ENCODE measurements around the gene RSPO4. TPM values are rescaled to one million over a fixed set of nuclear protein-coding genes. Genes with fewer than 3 reads are reported as not detected.

The RSPO4 gene
- total and polyA plus RNA-seq, 9 donors, result 0.04 to 0.53 (median 0.31) TPM; not detected in 4

DNA sequence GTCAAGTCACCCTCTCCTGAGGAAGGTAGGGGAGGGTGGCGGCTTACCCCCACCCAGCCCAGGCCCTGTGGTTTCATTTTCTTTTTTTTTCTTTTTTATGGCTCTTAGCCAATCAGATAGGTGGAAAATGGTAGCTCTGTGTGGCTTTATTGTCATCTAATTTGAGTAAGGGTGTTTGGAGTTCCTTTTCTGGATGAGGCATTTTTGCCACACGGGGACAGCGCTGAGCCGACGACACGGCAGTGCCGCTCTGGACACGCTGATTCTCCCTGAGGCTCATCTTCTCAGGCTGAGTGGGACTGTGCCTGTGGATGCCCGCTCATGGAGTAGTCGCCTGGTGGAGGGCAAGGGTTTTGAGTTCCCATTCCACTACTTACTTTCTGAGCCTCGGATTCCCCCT, 48.4 kb downstream of the RSPO4 start:
- DNase-seq, result no peak
- 30 to 42% (median 34%) methylated on average over 11 of the region's 11 CpGs for WGBS, 3 donors
- Histone ChIP-seq H3K4me3 (no peak overlapping the region), H3K9me3 (no peaks in the 10 kb centered on the region), H3K4me1 (ENCODE audit: insufficient read depth) (no peaks in the 10 kb centered on the region), H3K36me3 (no peaks in the 10 kb centered on the region), H3K27me3 (no peaks in the 10 kb centered on the region), H3K27ac (no peak overlapping the region)
- intact Hi-C loops (cut with DNase I), result loop anchor here in 1 of 4 donors (10.0 kb wide), 1 partner anchor 79 kb away; no protein-coding TSS in a partner anchor
- TF ChIP-seq, protein P1, sequence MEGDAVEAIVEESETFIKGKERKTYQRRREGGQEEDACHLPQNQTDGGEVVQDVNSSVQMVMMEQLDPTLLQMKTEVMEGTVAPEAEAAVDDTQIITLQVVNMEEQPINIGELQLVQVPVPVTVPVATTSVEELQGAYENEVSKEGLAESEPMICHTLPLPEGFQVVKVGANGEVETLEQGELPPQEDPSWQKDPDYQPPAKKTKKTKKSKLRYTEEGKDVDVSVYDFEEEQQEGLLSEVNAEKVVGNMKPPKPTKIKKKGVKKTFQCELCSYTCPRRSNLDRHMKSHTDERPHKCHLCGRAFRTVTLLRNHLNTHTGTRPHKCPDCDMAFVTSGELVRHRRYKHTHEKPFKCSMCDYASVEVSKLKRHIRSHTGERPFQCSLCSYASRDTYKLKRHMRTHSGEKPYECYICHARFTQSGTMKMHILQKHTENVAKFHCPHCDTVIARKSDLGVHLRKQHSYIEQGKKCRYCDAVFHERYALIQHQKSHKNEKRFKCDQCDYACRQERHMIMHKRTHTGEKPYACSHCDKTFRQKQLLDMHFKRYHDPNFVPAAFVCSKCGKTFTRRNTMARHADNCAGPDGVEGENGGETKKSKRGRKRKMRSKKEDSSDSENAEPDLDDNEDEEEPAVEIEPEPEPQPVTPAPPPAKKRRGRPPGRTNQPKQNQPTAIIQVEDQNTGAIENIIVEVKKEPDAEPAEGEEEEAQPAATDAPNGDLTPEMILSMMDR (IDR thresholded peaks at IDR 0.05), result peak in 1 of 3 donors; percentile 15
- TF ChIP-seq POLR2A (IDR thresholded peaks at IDR 0.05), result no peak

DNA sequence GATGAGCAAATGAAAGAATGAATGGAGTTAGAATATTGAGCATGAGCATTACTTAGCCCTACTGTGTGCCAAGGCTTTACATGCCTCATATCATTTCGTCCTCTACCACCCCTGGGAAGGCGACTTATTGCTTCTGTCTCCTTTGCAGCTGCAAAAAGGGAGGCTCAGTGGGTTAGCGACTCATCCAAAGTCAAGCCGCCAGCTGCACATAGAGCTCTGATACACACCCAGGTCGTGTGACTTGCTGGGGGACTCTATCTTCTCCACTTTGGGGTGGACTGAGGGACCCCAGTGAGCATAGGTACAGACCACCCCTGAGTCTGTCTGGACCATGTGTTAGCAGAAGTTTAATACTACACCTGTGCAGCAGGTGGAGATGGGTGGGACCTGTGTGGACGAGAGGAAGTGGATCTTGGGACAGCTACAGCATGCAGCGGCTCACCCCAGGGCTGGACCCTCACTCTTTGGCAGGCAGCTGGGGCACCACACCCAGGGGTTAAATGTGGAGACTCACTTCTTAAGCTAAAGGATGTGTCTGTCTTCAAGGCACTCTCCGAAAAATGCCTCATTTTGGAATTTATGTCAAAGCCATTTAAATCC, 49.8 kb downstream of the RSPO4 start:
- Histone ChIP-seq H3K27ac (no peak overlapping the region), H3K4me3 (no peak overlapping the region), H3K27me3 (no peaks in the 10 kb centered on the region), H3K4me1 (ENCODE audit: insufficient read depth) (no peaks in the 10 kb centered on the region), H3K9me3 (no peaks in the 10 kb centered on the region), H3K36me3 (no peaks in the 10 kb centered on the region)
- TF ChIP-seq EP300 (IDR thresholded peaks at IDR 0.05), result no peak
- TF ChIP-seq POLR2A (IDR thresholded peaks at IDR 0.05), result no peak
- TF ChIP-seq, protein P1 (IDR thresholded peaks at IDR 0.05), result no peak
- no peak for DNase-seq
- intact Hi-C loops (cut with DNase I), result loop anchor here in 1 of 4 donors (10.0 kb wide), 1 partner anchor 77 kb away; no protein-coding TSS in a partner anchor
- 62 to 84% (median 78%) methylated on average over 8 of the region's 8 CpGs for WGBS, 3 donors

DNA sequence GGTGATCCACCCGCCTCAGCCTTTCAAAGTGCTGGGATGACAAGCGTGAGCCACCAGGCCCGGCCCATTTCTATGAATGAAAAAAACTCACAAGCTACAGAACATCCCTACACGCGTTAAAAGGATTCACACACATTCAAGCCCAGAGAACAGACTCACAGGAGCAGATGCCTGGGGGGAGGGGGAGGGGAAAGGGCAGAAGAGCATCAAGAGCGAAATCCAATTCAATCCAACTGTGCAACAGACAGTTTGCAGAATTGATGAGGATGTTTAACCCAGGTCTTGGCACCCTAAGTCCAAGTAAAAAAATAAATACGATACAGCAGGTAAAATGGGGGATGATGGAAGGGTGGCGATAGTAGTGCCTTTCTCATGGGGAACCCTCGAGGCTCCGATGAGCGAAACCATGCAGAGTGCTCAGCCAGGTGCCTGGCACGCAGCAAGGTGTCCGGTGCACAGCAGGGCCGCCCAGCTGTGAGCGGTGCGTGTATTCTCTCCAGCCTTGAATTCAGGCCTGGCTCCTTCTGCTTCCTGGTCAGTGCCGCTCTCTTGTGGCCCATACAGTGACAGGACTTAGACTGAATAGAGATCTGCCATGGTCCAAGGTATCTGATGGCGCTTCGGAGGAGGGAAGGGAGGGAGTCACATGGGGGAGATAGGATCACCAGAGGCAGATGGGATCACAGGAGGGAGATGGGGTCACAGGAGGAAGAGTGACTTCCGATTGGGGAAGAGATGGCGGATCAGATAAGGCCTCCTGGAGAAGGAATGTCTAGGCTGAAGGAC, 50.5 kb downstream of the RSPO4 start:
- Histone ChIP-seq H3K4me1 (ENCODE audit: insufficient read depth) (no peaks in the 10 kb centered on the region), H3K27me3 (no peaks in the 10 kb centered on the region), H3K36me3 (no peaks in the 10 kb centered on the region), H3K9me3 (no peaks in the 10 kb centered on the region), H3K27ac (no peak overlapping the region), H3K4me3 (no peak overlapping the region)
- TF ChIP-seq POLR2A (IDR thresholded peaks at IDR 0.05), result no peak
- TF ChIP-seq EP300 (IDR thresholded peaks at IDR 0.05), result no peak
- TF ChIP-seq, protein P1 (IDR thresholded peaks at IDR 0.05), result no peak
- no peak for DNase-seq
- WGBS, 3 donors, result 75 to 85% (median 84%) methylated on average over 21 of the region's 21 CpGs
- intact Hi-C loops (cut with DNase I), result loop anchor here in 1 of 4 donors (10.0 kb wide), 1 partner anchor 77 kb away; no protein-coding TSS in a partner anchor

DNA sequence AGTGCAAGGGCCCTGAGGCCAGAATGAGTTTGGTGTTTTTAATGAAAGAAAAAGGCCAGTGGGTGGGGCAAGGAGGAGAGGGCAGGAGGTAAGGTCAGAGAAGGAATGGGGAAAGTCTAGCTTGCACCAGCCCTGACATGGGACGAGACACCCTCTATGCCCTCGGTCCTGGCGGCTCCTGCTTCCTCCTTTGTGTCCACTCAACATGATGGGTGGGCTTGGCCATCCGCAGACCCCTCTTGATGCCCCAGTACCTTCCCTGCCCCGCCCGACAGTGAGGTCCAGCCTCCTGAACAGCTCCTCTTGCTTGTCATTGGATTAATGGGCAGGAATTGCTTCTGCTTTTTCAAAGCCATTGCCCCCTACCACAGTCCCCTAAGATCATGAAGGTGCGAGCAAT, 52.4 kb downstream of the RSPO4 start:
- WGBS, 3 donors, result 92 to 94% (median 93%) methylated on average over 7 of the region's 7 CpGs
- no peak overlapping the region for H3K27ac ChIP-seq
- TF ChIP-seq POLR2A (IDR thresholded peaks at IDR 0.05), result no peak
- TF ChIP-seq, protein P1 (IDR thresholded peaks at IDR 0.05), result no peak
- no peak for TF ChIP-seq EP300 (IDR thresholded peaks at IDR 0.05)
- H3K36me3 ChIP-seq, result no peaks in the 10 kb centered on the region
- no peak for DNase-seq
- H3K9me3 ChIP-seq, result no peaks in the 10 kb centered on the region
- H3K4me1 ChIP-seq (ENCODE audit: insufficient read depth), result no peaks in the 10 kb centered on the region
- no peaks in the 10 kb centered on the region for H3K27me3 ChIP-seq
- intact Hi-C loops (cut with DNase I), result loop anchor here in 1 of 4 donors (10.0 kb wide), 1 partner anchor 75 kb away; no protein-coding TSS in a partner anchor
- no peak overlapping the region for H3K4me3 ChIP-seq
